Activated T-cell treated with anti-CD3 and anti-CD28 coated beads, Interleukin-2, amount 50 U/mL, for 4 hours (primary cell): ENCODE measurements around the gene SLC24A3. TPM values are rescaled to one million over a fixed set of nuclear protein-coding genes. Genes with fewer than 3 reads are reported as not detected.

Source experiments
- ATAC-seq, 2 donors: fragments of 200-7000 bp; cut with Tn5 transposase; one replicate each; pipeline ENCODE4 v1.10.0; 2021
- DNase-seq: peaks from one replicate; pipeline ENCODE4 v3.0.0-alpha.2; 2020
- H3K27me3 Mint-ChIP-seq: one replicate; pipeline ENCODE4 v1.8.0; 2021; ENCODE audit warnings: low read depth, mixed read lengths
- H3K36me3 Mint-ChIP-seq: one replicate; pipeline ENCODE4 v1.8.0; 2022; ENCODE audit warnings: mixed read lengths; ENCODE audit not compliant: insufficient read depth
- H3K4me1 Mint-ChIP-seq: one replicate; pipeline ENCODE4 v1.8.0; 2021; ENCODE audit warnings: low read depth, mixed read lengths
- H3K4me3 Mint-ChIP-seq: one replicate; pipeline ENCODE4 v1.8.0; 2021; ENCODE audit warnings: mild to moderate bottlenecking, moderate library complexity, mixed read lengths
- H3K9me3 Mint-ChIP-seq: one replicate; pipeline ENCODE4 v1.8.0; 2021; ENCODE audit warnings: mixed read lengths
- total RNA-seq, 3 donors: library from RNA; stranded (reverse); gene quantifications; one replicate each; pipeline ENCODE4 v1.2.1, GENCODE V29; 2021

SLC24A3 gene
- total RNA-seq, 3 donors from 2014 or later: 0.05 to 0.10 TPM; not detected in 1

- Mint-ChIP-seq H3K4me1 (no peaks in the 10 kb centered on the region), H3K27me3 (peaks cover 4% of the 10 kb centered on the region), H3K4me3 (no peak overlapping the region), H3K9me3 (no peaks in the 10 kb centered on the region), H3K36me3 (no peaks in the 10 kb centered on the region)
- DNase-seq (no peak), ATAC-seq (no peak)
Measured at GRCh38 chr20:19599200-19599599, 386.8 kb downstream of the SLC24A3 start.

GRCh38 chr20:19600042-19600441 lies 387.6 kb downstream of the SLC24A3 start:
- Mint-ChIP-seq H3K36me3 (no peaks in the 10 kb centered on the region), H3K4me3 (no peak overlapping the region), H3K27me3 (peaks cover 4% of the 10 kb centered on the region), H3K9me3 (no peaks in the 10 kb centered on the region), H3K4me1 (no peaks in the 10 kb centered on the region)
- DNase-seq (no peak), ATAC-seq (no peak)

GRCh38 chr20:19601126-19601810 lies 388.8 kb downstream of the SLC24A3 start:
- no peak overlapping the region for H3K4me3 Mint-ChIP-seq
- H3K4me1 Mint-ChIP-seq: no peaks in the 10 kb centered on the region
- H3K36me3 Mint-ChIP-seq: no peaks in the 10 kb centered on the region
- ATAC-seq (no peak), DNase-seq (no peak)
- no peaks in the 10 kb centered on the region for H3K9me3 Mint-ChIP-seq
- H3K27me3 Mint-ChIP-seq: peaks cover 4% of the 10 kb centered on the region

GRCh38 chr20:19602675-19603375 lies 390.4 kb downstream of the SLC24A3 start:
- Mint-ChIP-seq H3K9me3 (no peaks in the 10 kb centered on the region), H3K4me1 (no peaks in the 10 kb centered on the region), H3K27me3 (no peaks in the 10 kb centered on the region), H3K36me3 (no peaks in the 10 kb centered on the region), H3K4me3 (no peak overlapping the region)
- DNase-seq (no peak), ATAC-seq (no peak)

DNA sequence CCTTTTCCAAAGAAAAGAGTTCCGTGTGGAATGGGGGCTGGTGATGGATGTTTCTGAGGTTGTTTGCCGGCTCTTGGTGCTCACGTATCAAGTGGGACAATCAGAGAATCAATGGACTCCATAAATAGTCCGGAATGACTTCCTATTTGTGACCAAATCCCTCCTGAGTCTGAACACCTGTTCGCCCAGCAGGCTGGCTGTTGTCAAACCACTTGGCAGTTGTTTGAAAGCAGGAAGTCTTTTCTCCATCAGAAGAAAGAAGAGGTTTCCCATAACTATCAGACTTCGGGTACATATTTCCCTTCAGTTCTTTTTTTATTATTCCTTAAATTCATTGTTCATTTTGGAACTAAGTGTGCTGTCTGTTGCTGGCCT lies 390.9 kb downstream of the SLC24A3 start:
- ATAC-seq (no peak), DNase-seq (no peak)
- no peaks in the 10 kb centered on the region for H3K27me3 Mint-ChIP-seq
- H3K36me3 Mint-ChIP-seq: no peaks in the 10 kb centered on the region
- H3K9me3 Mint-ChIP-seq: no peaks in the 10 kb centered on the region
- H3K4me1 Mint-ChIP-seq: no peaks in the 10 kb centered on the region
- H3K4me3 Mint-ChIP-seq: no peak overlapping the region

DNA sequence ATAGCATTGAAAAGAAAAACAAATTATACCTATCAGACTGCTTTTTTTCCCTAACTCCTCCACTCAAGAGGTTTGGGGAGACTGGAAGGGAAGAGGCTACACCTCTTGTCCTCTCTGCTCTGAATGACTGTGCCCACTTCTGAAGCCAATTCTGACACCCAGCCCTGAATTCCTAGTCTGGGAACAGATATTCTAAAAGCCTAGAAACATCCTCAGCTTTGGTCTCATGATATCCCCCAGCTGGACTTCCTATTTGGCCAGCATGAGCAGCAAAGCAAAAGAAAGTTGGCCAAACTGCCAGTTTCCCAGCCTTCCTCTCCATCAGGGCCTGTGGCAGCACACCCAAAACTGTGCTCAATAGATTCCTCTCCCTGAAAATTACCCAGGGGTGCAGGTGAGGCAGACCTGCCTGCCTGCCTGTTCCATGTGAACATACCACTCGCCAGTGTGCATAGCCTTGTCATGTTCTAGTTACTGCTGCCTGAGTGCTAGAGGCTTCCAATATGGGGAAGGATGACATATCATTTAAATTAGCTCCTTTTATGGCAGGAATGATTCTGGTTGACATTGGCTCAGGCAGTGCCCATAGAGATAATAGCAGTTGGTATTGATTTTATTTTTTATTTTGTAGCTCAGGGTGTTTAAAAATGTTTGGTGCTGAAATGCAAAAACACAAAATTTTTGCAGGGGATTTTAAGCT lies 393.5 kb downstream of the SLC24A3 start:
- Mint-ChIP-seq H3K9me3 (no peaks in the 10 kb centered on the region), H3K36me3 (no peaks in the 10 kb centered on the region), H3K4me3 (no peak overlapping the region), H3K27me3 (peaks cover 3% of the 10 kb centered on the region), H3K4me1 (no peaks in the 10 kb centered on the region)
- DNase-seq (no peak), ATAC-seq (no peak)

DNA sequence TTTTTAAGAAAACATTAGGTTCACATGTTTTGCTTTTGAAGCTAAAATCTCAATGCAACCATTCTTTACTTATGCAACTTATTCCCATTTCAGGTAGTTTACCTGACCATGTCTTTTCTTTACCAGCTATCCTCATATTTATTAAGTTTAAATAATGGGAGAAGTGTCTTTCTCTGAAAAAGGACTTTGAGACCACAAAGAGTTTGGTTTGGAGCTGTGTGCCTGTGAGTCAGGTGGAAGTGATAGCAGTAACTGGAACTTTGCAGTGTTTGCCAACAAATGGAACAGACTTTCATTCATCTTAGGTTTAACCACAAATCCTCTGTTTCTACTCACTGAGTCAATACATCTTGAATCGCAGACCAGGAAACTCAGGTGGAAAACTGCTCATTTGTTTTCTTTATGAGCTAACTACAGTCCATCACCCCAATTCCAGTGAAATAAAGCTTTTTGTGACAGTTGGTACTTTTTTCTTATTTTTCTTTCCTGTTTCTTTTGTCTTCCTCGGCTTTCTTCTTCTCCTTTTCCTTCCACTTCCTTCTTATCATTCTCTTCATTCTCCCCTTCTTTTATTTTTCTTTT lies 397.3 kb downstream of the SLC24A3 start:
- H3K4me3 Mint-ChIP-seq: no peak overlapping the region
- no peaks in the 10 kb centered on the region for H3K4me1 Mint-ChIP-seq
- H3K9me3 Mint-ChIP-seq: no peaks in the 10 kb centered on the region
- no peak for ATAC-seq
- no peaks in the 10 kb centered on the region for H3K36me3 Mint-ChIP-seq
- DNase-seq: no peak
- peaks cover 10% of the 10 kb centered on the region for H3K27me3 Mint-ChIP-seq

DNA sequence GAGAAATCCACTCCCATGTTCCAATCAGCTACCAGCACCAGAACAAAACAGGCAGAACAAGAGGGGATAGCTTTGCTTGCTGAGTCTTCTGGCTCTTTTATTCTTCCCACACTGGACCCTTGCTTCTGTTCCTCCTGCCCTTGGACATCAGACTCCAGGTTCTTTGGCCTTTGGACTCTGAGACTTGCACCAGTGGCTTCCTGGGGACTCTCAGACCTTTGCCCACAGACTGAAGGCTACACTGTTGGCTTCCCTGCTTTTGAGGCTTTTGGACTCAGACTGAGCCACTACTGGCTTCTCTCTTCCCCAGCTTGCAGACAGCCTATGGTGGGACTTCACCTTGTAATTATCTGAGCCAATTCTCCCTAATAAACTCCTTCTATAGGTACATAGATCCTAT lies 403.2 kb downstream of the SLC24A3 start:
- Mint-ChIP-seq H3K4me3 (no peak overlapping the region), H3K36me3 (no peaks in the 10 kb centered on the region), H3K4me1 (no peaks in the 10 kb centered on the region), H3K9me3 (no peaks in the 10 kb centered on the region), H3K27me3 (peaks cover 10% of the 10 kb centered on the region)
- DNase-seq (no peak), ATAC-seq (no peak)

DNA sequence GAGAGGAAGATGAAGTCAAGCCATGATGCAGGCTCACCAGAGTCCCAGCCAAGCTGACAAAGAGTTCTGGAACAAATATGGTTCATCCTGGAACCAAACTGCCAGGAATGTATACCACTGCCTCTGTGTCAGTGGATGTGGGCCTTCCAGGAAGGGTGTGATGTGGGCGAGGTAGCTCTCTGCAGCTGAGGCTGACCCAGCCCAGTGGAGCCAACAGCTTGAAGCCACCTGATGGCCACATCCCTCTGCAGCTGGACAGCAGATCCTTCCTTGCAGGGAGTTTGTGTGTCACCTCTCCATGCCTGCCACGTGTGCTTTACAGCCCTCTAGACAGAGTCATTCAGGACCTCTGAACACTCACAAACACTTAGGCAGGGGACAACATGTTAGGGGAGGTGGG lies 403.6 kb downstream of the SLC24A3 start:
- no peaks in the 10 kb centered on the region for H3K36me3 Mint-ChIP-seq
- no peaks in the 10 kb centered on the region for H3K9me3 Mint-ChIP-seq
- no peaks in the 10 kb centered on the region for H3K4me1 Mint-ChIP-seq
- DNase-seq (no peak), ATAC-seq (no peak)
- H3K27me3 Mint-ChIP-seq: peaks cover 10% of the 10 kb centered on the region
- H3K4me3 Mint-ChIP-seq: no peak overlapping the region

DNA sequence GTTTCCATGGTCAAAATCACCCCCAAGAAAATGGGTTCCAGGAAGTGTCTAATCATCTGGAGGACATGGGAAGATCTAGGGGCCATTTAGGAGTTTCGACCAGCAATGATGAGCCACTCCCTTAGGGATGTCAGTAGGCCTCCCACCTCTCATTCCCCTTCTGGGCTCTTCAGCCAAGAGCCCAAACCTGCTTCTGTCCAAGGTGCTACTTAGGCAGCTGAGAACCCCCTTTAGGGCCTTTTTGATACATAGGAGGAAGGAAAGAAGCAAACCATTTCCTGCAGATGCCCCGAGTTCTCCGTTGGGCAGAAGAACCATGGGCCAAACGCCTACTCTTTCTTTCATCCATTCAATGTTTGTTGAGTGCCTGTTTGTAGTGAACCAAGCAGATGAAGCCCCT lies 404.2 kb downstream of the SLC24A3 start:
- H3K4me3 Mint-ChIP-seq: no peak overlapping the region
- no peak for DNase-seq
- H3K4me1 Mint-ChIP-seq: no peaks in the 10 kb centered on the region
- no peak for ATAC-seq
- no peaks in the 10 kb centered on the region for H3K9me3 Mint-ChIP-seq
- no peaks in the 10 kb centered on the region for H3K36me3 Mint-ChIP-seq
- H3K27me3 Mint-ChIP-seq: peaks cover 10% of the 10 kb centered on the region

- DNase-seq: no peak
- Mint-ChIP-seq H3K9me3 (no peaks in the 10 kb centered on the region), H3K4me3 (no peak overlapping the region), H3K36me3 (no peaks in the 10 kb centered on the region), H3K27me3 (peaks cover 7% of the 10 kb centered on the region), H3K4me1 (no peaks in the 10 kb centered on the region)
- ATAC-seq: no peak
Measured at GRCh38 chr20:19617256-19617655, 404.8 kb downstream of the SLC24A3 start.

- ATAC-seq (no peak), DNase-seq (no peak)
- no peaks in the 10 kb centered on the region for H3K36me3 Mint-ChIP-seq
- no peak overlapping the region for H3K4me3 Mint-ChIP-seq
- peaks cover 5% of the 10 kb centered on the region for H3K27me3 Mint-ChIP-seq
- no peaks in the 10 kb centered on the region for H3K4me1 Mint-ChIP-seq
- no peaks in the 10 kb centered on the region for H3K9me3 Mint-ChIP-seq
Measured at GRCh38 chr20:19618711-19619110, 406.3 kb downstream of the SLC24A3 start.

GRCh38 chr20:19619904-19620430 lies 407.5 kb downstream of the SLC24A3 start:
- Mint-ChIP-seq H3K9me3 (peaks cover 7% of the 10 kb centered on the region), H3K4me1 (no peaks in the 10 kb centered on the region), H3K27me3 (peaks cover 6% of the 10 kb centered on the region), H3K36me3 (no peaks in the 10 kb centered on the region), H3K4me3 (no peak overlapping the region)
- no peak for DNase-seq
- no peak for ATAC-seq

- no peak overlapping the region for H3K4me3 Mint-ChIP-seq
- ATAC-seq (no peak), DNase-seq (no peak)
- H3K4me1 Mint-ChIP-seq: no peaks in the 10 kb centered on the region
- H3K9me3 Mint-ChIP-seq: peaks cover 7% of the 10 kb centered on the region
- no peaks in the 10 kb centered on the region for H3K36me3 Mint-ChIP-seq
- H3K27me3 Mint-ChIP-seq: peaks cover 6% of the 10 kb centered on the region
Measured at GRCh38 chr20:19620446-19620845, 408.0 kb downstream of the SLC24A3 start.
